ENCODE data around the gene SORT1. TPM values are rescaled to one million over a fixed set of nuclear protein-coding genes. Genes with fewer than 3 reads are reported as not detected.

The SORT1 gene
- total and polyA plus RNA-seq, 2 of the 13 experiments (the other 11 are each of a cell fraction or from before 2014, with no cell fraction given): 32.4 to 93.0 TPM

DNA sequence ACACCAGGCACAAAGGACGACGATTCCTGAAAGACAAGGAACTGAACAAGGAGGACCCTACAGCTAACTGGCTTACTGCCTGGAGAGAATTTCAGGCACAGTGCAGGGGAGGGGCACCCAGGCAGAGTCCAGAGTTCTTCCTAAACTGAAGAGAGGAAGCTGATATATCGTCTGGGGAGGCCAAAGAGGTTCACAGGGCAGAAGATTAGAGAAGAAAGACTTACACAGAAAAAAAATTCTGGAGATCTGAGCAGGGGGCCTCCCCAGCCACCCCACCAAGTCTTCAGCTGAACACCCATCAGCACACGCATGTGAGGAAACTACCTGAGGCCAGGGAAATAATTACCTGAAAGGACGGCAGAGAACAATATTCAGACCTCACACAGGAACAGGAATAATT, 24.6 kb downstream of the SORT1 start (continued):
- TF ChIP-seq, protein P1, sequence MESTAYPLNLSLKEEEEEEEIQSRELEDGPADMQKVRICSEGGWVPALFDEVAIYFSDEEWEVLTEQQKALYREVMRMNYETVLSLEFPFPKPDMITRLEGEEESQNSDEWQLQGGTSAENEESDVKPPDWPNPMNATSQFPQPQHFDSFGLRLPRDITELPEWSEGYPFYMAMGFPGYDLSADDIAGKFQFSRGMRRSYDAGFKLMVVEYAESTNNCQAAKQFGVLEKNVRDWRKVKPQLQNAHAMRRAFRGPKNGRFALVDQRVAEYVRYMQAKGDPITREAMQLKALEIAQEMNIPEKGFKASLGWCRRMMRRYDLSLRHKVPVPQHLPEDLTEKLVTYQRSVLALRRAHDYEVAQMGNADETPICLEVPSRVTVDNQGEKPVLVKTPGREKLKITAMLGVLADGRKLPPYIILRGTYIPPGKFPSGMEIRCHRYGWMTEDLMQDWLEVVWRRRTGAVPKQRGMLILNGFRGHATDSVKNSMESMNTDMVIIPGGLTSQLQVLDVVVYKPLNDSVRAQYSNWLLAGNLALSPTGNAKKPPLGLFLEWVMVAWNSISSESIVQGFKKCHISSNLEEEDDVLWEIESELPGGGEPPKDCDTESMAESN (CRISPR knock-in tag; conservative IDR thresholded peaks at IDR 0.05): no peak
- TF ChIP-seq ZNF629 (CRISPR knock-in tag; conservative IDR thresholded peaks at IDR 0.05): no peak
- no peak for TF ChIP-seq NPAS2 (CRISPR knock-in tag; IDR thresholded peaks at IDR 0.05; ENCODE audit: borderline replicate concordance)
- TF ChIP-seq ZNF773 (CRISPR knock-in tag; IDR thresholded peaks at IDR 0.05; ENCODE audit: borderline replicate concordance): no peak
- TF ChIP-seq ZNF430 (CRISPR knock-in tag; IDR thresholded peaks at IDR 0.05): no peak
- TF ChIP-seq SMARCE1 (IDR thresholded peaks at IDR 0.05; ENCODE audit: borderline replicate concordance): no peak
- TF ChIP-seq CBX5 (CRISPR knock-in tag; IDR thresholded peaks at IDR 0.05; ENCODE audit: borderline replicate concordance): no peak
- no peak for TF ChIP-seq EZH2 (conservative IDR thresholded peaks at IDR 0.05; ENCODE audit: low read depth, low read length)
- peak; percentile 42; the same call in 1 of the 2 replicates for TF ChIP-seq ZBTB7B (CRISPR knock-in tag; IDR thresholded peaks at IDR 0.05)
- TF ChIP-seq, protein P2, sequence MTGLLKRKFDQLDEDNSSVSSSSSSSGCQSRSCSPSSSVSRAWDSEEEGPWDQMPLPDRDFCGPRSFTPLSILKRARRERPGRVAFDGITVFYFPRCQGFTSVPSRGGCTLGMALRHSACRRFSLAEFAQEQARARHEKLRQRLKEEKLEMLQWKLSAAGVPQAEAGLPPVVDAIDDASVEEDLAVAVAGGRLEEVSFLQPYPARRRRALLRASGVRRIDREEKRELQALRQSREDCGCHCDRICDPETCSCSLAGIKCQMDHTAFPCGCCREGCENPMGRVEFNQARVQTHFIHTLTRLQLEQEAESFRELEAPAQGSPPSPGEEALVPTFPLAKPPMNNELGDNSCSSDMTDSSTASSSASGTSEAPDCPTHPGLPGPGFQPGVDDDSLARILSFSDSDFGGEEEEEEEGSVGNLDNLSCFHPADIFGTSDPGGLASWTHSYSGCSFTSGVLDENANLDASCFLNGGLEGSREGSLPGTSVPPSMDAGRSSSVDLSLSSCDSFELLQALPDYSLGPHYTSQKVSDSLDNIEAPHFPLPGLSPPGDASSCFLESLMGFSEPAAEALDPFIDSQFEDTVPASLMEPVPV (CRISPR knock-in tag; IDR thresholded peaks at IDR 0.05): no peak
- TF ChIP-seq, protein P3, sequence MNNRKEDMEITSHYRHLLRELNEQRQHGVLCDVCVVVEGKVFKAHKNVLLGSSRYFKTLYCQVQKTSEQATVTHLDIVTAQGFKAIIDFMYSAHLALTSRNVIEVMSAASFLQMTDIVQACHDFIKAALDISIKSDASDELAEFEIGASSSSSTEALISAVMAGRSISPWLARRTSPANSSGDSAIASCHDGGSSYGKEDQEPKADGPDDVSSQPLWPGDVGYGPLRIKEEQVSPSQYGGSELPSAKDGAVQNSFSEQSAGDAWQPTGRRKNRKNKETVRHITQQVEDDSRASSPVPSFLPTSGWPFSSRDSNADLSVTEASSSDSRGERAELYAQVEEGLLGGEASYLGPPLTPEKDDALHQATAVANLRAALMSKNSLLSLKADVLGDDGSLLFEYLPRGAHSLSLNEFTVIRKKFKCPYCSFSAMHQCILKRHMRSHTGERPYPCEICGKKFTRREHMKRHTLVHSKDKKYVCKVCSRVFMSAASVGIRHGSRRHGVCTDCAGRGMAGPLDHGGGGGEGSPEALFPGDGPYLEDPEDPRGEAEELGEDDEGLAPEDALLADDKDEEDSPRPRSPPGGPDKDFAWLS (CRISPR knock-in tag; IDR thresholded peaks at IDR 0.05; ENCODE audit: borderline replicate concordance): no peak
- no peak for TF ChIP-seq ZNF720 (CRISPR knock-in tag; IDR thresholded peaks at IDR 0.05)
- TF ChIP-seq GZF1 (CRISPR knock-in tag; IDR thresholded peaks at IDR 0.05): no peak
- peak; percentile 30; the same call in 1 of the 2 replicates for TF ChIP-seq ETV5 (CRISPR knock-in tag; IDR thresholded peaks at IDR 0.05; ENCODE audit: borderline replicate concordance)
- TF ChIP-seq, protein P4, sequence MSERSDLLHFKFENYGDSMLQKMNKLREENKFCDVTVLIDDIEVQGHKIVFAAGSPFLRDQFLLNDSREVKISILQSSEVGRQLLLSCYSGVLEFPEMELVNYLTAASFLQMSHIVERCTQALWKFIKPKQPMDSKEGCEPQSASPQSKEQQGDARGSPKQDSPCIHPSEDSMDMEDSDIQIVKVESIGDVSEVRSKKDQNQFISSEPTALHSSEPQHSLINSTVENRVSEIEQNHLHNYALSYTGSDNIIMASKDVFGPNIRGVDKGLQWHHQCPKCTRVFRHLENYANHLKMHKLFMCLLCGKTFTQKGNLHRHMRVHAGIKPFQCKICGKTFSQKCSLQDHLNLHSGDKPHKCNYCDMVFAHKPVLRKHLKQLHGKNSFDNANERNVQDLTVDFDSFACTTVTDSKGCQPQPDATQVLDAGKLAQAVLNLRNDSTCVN (CRISPR knock-in tag; IDR thresholded peaks at IDR 0.05; ENCODE audit: borderline replicate concordance): no peak
- TF ChIP-seq, protein P5, sequence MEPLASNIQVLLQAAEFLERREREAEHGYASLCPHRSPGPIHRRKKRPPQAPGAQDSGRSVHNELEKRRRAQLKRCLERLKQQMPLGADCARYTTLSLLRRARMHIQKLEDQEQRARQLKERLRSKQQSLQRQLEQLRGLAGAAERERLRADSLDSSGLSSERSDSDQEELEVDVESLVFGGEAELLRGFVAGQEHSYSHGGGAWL (CRISPR knock-in tag; IDR thresholded peaks at IDR 0.05): no peak
- TF ChIP-seq, protein P6, sequence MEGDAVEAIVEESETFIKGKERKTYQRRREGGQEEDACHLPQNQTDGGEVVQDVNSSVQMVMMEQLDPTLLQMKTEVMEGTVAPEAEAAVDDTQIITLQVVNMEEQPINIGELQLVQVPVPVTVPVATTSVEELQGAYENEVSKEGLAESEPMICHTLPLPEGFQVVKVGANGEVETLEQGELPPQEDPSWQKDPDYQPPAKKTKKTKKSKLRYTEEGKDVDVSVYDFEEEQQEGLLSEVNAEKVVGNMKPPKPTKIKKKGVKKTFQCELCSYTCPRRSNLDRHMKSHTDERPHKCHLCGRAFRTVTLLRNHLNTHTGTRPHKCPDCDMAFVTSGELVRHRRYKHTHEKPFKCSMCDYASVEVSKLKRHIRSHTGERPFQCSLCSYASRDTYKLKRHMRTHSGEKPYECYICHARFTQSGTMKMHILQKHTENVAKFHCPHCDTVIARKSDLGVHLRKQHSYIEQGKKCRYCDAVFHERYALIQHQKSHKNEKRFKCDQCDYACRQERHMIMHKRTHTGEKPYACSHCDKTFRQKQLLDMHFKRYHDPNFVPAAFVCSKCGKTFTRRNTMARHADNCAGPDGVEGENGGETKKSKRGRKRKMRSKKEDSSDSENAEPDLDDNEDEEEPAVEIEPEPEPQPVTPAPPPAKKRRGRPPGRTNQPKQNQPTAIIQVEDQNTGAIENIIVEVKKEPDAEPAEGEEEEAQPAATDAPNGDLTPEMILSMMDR (CRISPR knock-in tag; IDR thresholded peaks at IDR 0.05): no peak
- TF ChIP-seq ZNF598 (CRISPR knock-in tag; IDR thresholded peaks at IDR 0.05; ENCODE audit: borderline replicate concordance): no peak
- TF ChIP-seq, protein P7, sequence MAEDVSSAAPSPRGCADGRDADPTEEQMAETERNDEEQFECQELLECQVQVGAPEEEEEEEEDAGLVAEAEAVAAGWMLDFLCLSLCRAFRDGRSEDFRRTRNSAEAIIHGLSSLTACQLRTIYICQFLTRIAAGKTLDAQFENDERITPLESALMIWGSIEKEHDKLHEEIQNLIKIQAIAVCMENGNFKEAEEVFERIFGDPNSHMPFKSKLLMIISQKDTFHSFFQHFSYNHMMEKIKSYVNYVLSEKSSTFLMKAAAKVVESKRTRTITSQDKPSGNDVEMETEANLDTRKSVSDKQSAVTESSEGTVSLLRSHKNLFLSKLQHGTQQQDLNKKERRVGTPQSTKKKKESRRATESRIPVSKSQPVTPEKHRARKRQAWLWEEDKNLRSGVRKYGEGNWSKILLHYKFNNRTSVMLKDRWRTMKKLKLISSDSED (CRISPR knock-in tag; IDR thresholded peaks at IDR 0.05): no peak
- no peak for TF ChIP-seq ZSCAN31 (CRISPR knock-in tag; IDR thresholded peaks at IDR 0.05; ENCODE audit: low read depth)
- TF ChIP-seq KDM4B (CRISPR knock-in tag; IDR thresholded peaks at IDR 0.05): no peak
